Thyroid gland (tissue), 4 donors: Measurements from ENCODE around the gene HDAC9. TPM values are rescaled to one million over a fixed set of nuclear protein-coding genes. Genes with fewer than 3 reads are reported as not detected.

Source experiments
- DNase-seq, 2 donors: peaks; one replicate each; pipeline ENCODE4 v3.0.0-alpha.2; 2019
- H3K27ac ChIP-seq, 3 donors: fragments of 200-600 bp; sonication (generic); 1 replicate in 2 of 3; 2 replicates in 1 of 3; pipeline ENCODE4 v1.5.1; 2016 to 2019; ENCODE audit warnings: mild to moderate bottlenecking in 1 of 3, moderate library complexity in 1 of 3
- H3K27me3 ChIP-seq: fragments of 200-600 bp; sonication (generic); one replicate; pipeline ENCODE4 v1.5.1; 2019
- H3K36me3 ChIP-seq, 2 donors: fragments of 200-600 bp; sonication (generic); one replicate each; pipeline ENCODE4 v1.5.1; 2016 to 2019
- H3K4me1 ChIP-seq, 2 donors: fragments of 200-600 bp; sonication (generic); one replicate each; pipeline ENCODE4 v1.5.1; 2017 to 2019
- H3K4me3 ChIP-seq, 3 donors: fragments of 200-600 bp; sonication (generic); replicated peaks in 1 of 3; 1 replicate in 2 of 3; 2 replicates in 1 of 3; pipeline ENCODE4 v1.5.1; 2016; ENCODE audit warnings: mild to moderate bottlenecking in 1 of 3
- H3K9me3 ChIP-seq: fragments of 200-600 bp; sonication (generic); one replicate; pipeline ENCODE4 v1.5.1; 2017
- POLR2A ChIP-seq, 2 donors: fragments of 450-650 bp; IDR thresholded peaks; one replicate each; pipeline ENCODE4 v1.6.1; 2017; ENCODE audit warnings: antibody characterized with exemption in 2 of 2, mild to moderate bottlenecking in 2 of 2, moderate library complexity in 1 of 2
- WGBS, 2 donors: methylation state at CpG; one replicate each; pipeline ENCODE4 v1.1.5; 2017; 5-methylcytosine and 5-hydroxymethylcytosine counted together
- intact Hi-C: fragments of 100-400 bp; cut with DNase I; formaldehyde crosslinking; loops from one replicate; pipeline ENCODE4 v1.15.1; 2023
- total RNA-seq, 4 donors: library from RNA; depleted of rRNA; stranded (reverse); fragments of >200 nt; gene quantifications; one replicate each; pipeline ENCODE4 v1.2.3, GENCODE V29; 2016
- TF ChIP-seq, protein P1 (sequence below), 6 experiments: fragments of 200-600 bp in 3 of 6; fragments of 450-650 bp in 3 of 6; sonication (generic) in 3 of 6; IDR thresholded peaks; one replicate each; pipeline ENCODE4 v1.5.1; 2016 to 2019; ENCODE audit warnings: antibody characterized with exemption in 6 of 6, mild to moderate bottlenecking in 2 of 6, inconsistent platforms in 1 of 6, moderate library complexity in 1 of 6

Gene HDAC9
- total RNA-seq, 4 donors from 2014 or later, result 5.4 to 28.2 (median 7.2) TPM

DNA sequence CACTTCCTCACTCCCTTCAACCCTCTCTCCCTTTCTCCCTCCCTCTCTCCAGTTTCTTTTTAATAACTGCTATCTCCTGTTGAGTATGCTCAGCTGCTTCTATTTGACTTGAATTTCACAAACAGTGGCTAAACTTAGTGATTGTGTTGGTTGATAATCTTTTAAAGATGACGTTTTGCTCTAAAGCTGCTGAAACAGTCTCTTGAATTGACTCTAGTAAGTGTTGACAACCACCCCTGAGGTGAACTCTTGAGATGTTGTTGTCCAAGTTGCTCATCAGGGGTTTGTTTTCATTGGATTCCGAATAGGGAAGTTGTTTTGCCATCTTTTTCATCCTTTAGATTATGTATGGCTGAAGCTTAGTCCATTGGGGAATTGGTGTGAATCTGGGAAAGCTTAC, 445.7 kb downstream of the HDAC9 start:
- H3K4me1 ChIP-seq, result no peaks in the 10 kb centered on the region
- H3K27me3 ChIP-seq, result no peaks in the 10 kb centered on the region
- no peak overlapping the region for H3K4me3 ChIP-seq
- TF ChIP-seq POLR2A (IDR thresholded peaks at IDR 0.05), result no peak
- TF ChIP-seq, protein P1, sequence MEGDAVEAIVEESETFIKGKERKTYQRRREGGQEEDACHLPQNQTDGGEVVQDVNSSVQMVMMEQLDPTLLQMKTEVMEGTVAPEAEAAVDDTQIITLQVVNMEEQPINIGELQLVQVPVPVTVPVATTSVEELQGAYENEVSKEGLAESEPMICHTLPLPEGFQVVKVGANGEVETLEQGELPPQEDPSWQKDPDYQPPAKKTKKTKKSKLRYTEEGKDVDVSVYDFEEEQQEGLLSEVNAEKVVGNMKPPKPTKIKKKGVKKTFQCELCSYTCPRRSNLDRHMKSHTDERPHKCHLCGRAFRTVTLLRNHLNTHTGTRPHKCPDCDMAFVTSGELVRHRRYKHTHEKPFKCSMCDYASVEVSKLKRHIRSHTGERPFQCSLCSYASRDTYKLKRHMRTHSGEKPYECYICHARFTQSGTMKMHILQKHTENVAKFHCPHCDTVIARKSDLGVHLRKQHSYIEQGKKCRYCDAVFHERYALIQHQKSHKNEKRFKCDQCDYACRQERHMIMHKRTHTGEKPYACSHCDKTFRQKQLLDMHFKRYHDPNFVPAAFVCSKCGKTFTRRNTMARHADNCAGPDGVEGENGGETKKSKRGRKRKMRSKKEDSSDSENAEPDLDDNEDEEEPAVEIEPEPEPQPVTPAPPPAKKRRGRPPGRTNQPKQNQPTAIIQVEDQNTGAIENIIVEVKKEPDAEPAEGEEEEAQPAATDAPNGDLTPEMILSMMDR (IDR thresholded peaks at IDR 0.05), result no peak
- H3K9me3 ChIP-seq, result no peaks in the 10 kb centered on the region
- 26 to 29% methylated on average over 2 of the region's 2 CpGs for WGBS, 2 donors
- intact Hi-C loops, result no loop called here
- no peak overlapping the region for H3K27ac ChIP-seq
- no peak for DNase-seq
- no peaks in the 10 kb centered on the region for H3K36me3 ChIP-seq

DNA sequence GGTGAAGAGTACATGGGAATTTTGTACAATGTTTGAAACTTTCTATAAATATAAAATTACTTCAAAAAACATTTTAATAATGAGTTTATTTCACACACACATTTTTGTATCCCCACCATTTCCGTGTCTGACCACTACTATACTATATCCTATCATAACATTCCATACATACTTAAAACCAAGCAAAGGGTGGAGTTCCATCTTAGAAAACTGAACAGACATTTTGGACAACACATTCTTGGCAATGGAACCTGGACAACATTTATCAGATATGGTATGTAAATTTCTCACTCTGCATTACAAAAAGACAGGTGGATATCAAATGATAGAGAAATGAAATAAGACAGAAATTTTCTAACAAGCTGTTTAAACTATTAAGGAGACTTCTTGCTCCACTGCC, 453.0 kb downstream of the HDAC9 start:
- TF ChIP-seq, protein P1 (IDR thresholded peaks at IDR 0.05), result no peak
- TF ChIP-seq POLR2A (IDR thresholded peaks at IDR 0.05), result no peak
- no peak for DNase-seq
- Histone ChIP-seq H3K9me3 (no peaks in the 10 kb centered on the region), H3K4me1 (no peaks in the 10 kb centered on the region), H3K4me3 (no peak overlapping the region), H3K27ac (no peak overlapping the region), H3K36me3 (no peaks in the 10 kb centered on the region), H3K27me3 (no peaks in the 10 kb centered on the region)
- intact Hi-C loops, result no loop called here
- 73 to 79% methylated on average over 1 of the region's 1 CpG for WGBS, 2 donors

DNA sequence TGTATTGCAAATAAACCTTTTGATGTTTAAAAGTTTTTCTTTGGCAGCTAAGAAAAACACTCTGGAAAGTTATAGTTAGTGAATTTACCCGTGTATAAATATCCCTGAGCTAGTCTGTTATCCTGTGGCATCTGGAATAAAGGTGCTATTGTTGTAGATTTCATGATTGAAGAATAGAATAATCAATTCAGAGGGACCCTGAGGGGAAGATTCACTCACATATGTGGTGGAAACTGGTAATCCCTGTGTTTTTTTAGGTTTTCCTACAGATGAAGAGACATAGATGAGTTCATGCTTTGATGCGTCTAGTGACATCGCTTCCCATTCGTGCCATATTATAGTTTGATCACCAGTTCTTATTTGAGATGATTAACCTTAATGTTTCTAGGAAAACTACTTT, 457.3 kb downstream of the HDAC9 start:
- no peak for DNase-seq
- H3K27ac ChIP-seq, result no peak overlapping the region
- 76 to 80% methylated on average over 4 of the region's 4 CpGs for WGBS, 2 donors

DNA sequence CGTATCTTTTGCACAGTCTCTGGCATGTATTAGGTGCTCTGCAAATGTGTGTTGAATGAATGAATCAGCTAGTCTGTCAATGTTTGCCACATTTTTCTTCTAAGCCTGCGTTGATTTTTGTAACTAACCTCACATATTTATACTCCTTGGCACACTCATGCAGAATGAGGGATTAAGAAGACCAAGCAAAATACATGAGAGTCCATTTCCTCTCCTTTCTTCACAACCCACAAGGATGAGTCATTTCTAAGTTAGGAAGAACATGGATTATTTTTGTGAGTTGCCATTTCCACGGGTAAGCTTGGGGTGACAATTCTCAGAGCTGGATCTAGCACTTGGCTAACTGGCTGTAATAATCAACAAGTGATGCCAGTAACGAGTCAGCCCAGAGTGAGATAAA, 463.1 kb downstream of the HDAC9 start:
- intact Hi-C loops, result no loop called here
- TF ChIP-seq, protein P1 (IDR thresholded peaks at IDR 0.05), result no peak
- TF ChIP-seq POLR2A (IDR thresholded peaks at IDR 0.05), result no peak
- WGBS, 2 donors, result 86 to 94% methylated on average over 4 of the region's 4 CpGs
- no peak overlapping the region for H3K4me3 ChIP-seq
- no peaks in the 10 kb centered on the region for H3K27me3 ChIP-seq
- H3K4me1 ChIP-seq, result no peaks in the 10 kb centered on the region
- H3K36me3 ChIP-seq, result no peaks in the 10 kb centered on the region
- DNase-seq, result no peak
- no peak overlapping the region for H3K27ac ChIP-seq
- no peaks in the 10 kb centered on the region for H3K9me3 ChIP-seq

More for the DNA sequence above, 457.3 kb downstream of the HDAC9 start:
- H3K4me3 ChIP-seq, result no peak overlapping the region
- intact Hi-C loops, result no loop called here
- no peaks in the 10 kb centered on the region for H3K27me3 ChIP-seq
- no peaks in the 10 kb centered on the region for H3K9me3 ChIP-seq
- H3K4me1 ChIP-seq, result no peaks in the 10 kb centered on the region
- H3K36me3 ChIP-seq, result no peaks in the 10 kb centered on the region
- TF ChIP-seq POLR2A (IDR thresholded peaks at IDR 0.05), result no peak
- TF ChIP-seq, protein P1 (IDR thresholded peaks at IDR 0.05), result no peak

DNA sequence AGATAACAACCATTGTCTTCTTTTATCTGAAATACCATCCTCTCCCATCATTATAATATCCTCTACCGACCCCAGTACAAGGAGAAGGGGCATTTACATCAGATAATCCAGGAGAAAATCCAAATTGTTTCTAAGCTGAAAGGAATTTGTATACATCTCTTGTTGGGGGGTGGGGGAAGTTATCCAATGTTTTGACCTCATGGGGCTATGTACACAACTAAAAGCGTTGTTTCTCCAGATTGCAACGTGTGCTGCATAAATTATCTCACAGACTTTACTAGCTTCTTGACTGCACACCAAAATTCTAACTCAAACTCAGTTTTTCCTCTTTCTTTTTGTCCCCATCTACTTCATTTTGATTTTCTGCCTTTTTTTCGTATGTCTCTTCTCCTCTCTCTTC, 465.2 kb downstream of the HDAC9 start:
- TF ChIP-seq POLR2A (IDR thresholded peaks at IDR 0.05), result no peak
- TF ChIP-seq, protein P1 (IDR thresholded peaks at IDR 0.05), result no peak
- 53 to 69% methylated on average over 4 of the region's 4 CpGs for WGBS, 2 donors
- Histone ChIP-seq H3K27me3 (no peaks in the 10 kb centered on the region), H3K9me3 (no peaks in the 10 kb centered on the region), H3K27ac (no peak overlapping the region), H3K36me3 (no peaks in the 10 kb centered on the region), H3K4me3 (no peak overlapping the region), H3K4me1 (no peaks in the 10 kb centered on the region)
- intact Hi-C loops, result no loop called here
- DNase-seq, result no peak
